Measurements from ENCODE around the gene RAD51AP2.

RAD51AP2 gene

GRCh38 chr2:17475286-17475685, 43.0 kb downstream of the RAD51AP2 start:
- H3K4me3 ChIP-seq (ENCODE audit: control insufficient read depth, low read depth, low read length) = no peak overlapping the region
- TF ChIP-seq, protein P1, sequence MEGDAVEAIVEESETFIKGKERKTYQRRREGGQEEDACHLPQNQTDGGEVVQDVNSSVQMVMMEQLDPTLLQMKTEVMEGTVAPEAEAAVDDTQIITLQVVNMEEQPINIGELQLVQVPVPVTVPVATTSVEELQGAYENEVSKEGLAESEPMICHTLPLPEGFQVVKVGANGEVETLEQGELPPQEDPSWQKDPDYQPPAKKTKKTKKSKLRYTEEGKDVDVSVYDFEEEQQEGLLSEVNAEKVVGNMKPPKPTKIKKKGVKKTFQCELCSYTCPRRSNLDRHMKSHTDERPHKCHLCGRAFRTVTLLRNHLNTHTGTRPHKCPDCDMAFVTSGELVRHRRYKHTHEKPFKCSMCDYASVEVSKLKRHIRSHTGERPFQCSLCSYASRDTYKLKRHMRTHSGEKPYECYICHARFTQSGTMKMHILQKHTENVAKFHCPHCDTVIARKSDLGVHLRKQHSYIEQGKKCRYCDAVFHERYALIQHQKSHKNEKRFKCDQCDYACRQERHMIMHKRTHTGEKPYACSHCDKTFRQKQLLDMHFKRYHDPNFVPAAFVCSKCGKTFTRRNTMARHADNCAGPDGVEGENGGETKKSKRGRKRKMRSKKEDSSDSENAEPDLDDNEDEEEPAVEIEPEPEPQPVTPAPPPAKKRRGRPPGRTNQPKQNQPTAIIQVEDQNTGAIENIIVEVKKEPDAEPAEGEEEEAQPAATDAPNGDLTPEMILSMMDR (conservative IDR thresholded peaks at IDR 0.05; ENCODE audit: control insufficient read depth, insufficient read depth, low read depth, low read length) = no peak
- DNase-seq (ENCODE audit: low read depth) = peak; percentile 6

DNA sequence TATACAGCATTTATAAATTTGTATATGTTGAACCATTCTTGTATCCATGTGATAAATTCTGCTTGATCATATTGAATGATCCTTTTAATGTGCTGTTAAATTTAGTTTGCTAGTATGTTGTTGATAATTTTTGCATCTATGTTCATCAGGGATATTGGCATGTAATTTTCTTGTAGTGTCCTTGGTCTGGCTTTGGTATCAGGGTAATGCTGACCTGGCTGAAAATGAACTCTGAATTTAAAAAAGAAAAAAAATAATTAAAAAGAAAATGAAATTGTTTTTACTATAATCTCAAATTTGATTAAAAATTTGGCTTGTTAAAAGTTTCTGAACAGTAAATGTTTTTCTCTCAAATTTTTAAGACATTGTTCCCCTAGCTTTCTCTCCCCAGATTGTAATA, 46.3 kb downstream of the RAD51AP2 start:
- no peak overlapping the region for H3K4me3 ChIP-seq (ENCODE audit: control insufficient read depth, low read depth, low read length)
- TF ChIP-seq, protein P1 (conservative IDR thresholded peaks at IDR 0.05; ENCODE audit: control insufficient read depth, insufficient read depth, low read depth, low read length) = no peak
- DNase-seq (ENCODE audit: low read depth) = no peak

DNA sequence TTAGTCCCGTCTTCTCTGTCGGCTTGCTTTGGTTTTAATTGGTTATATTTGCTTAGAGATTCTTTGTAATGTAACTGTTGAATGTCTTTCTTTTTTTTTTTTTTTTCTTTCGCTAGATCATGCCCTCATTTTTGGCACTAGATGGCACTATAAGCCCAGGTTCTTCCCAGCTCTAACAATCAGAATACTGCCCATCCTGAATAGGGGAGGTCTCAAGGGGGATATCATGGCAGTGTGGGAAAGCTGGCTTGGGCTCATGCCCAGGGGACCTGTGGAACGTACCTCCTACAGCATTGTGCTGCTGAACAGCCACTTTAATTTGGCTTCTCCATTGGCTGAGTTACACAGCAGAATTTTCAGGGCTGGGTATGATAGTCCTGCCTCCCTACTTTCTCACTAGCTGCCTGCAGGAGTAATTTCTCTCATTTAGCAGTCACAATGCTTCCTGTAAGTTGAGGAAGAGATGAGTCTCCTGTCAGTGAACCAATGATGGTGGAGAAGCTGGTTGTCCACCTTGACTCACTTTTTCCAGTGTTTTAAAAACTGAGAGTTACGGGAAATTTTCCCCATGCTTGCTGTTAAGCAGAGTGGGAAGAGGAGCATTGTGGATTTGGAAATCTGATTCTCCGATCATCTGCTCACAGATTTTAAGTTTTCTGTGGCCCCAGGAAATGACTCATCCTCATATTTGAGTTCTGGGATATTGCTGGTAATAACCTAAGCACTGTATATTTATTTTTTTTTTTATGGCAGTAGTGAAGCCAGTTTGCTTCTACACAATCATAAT, 47.2 kb downstream of the RAD51AP2 start:
- peak; percentile 51 for DNase-seq (ENCODE audit: low read depth)
- TF ChIP-seq, protein P1 (conservative IDR thresholded peaks at IDR 0.05; ENCODE audit: control insufficient read depth, insufficient read depth, low read depth, low read length) = peak; percentile 53
- H3K4me3 ChIP-seq (ENCODE audit: control insufficient read depth, low read depth, low read length) = no peak overlapping the region

DNA sequence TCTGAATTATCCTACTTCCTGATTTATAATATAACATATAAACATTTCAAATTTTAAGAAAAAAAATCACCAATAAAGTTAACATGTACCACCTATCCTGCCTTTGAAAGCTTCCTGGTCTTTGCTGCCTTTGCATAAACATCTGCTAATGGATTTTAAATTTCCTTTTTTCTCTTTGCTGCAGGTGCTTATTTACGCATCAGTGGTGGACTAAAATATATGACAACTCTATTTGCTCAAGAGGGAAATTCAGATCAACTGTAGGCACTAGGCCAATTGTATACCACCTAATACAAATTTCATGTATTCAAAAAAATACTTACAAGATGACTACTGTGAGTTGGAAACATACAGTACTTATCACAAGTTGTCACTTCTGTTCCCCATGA, 57.2 kb downstream of the RAD51AP2 start:
- no peak overlapping the region for H3K4me3 ChIP-seq (ENCODE audit: control insufficient read depth, low read depth, low read length)
- TF ChIP-seq, protein P1 (conservative IDR thresholded peaks at IDR 0.05; ENCODE audit: control insufficient read depth, insufficient read depth, low read depth, low read length) = no peak
- no peak for DNase-seq (ENCODE audit: low read depth)

Measured in fibroblast of mammary gland (primary cell).